Stimulated activated CD4-positive, alpha-beta T cell treated with anti-CD3 and anti-CD28 coated beads, Interleukin-1b, Interleukin-23, amount 100 ng/mL, for 48 hours (primary cell): ENCODE results near the gene TAPBP.

ENCODE experiments used
- DNase-seq: peaks from one replicate; pipeline ENCODE4 v3.0.0-alpha.2; 2020

TAPBP gene

DNA sequence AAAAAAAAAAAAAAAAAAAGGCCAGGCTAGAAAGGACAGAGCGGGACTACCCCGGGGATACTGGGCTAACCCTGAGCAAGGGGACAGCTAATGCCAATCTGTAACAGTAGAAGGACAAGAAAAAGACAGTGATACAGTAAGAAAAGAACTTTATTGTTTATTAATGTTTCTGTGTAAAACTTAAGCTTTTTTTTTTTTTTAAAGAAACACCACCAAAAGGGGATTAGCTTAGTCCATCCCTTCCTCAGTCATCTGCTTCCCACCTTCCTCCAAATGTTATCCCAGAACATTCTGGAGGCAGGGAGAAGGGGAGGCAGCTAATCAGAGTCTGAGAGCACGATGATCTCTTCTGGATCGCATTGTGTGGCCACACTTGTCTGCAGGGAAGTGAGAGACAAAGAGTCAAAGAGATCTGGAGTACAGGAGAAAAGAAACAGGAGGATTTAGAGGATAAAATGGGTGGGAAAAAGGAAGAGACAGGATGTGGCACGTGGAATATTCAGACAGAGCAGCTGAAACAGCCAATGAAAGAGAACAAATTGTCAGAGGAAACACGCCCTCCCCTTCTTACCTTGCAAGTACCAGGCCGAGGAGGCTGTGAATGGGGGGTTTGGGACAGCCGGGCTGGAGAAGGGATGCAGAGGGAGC, 4.7 kb upstream of the TAPBP start:
- no peak for DNase-seq

GRCh38 chr6:33317669-33318425, 4.0 kb upstream of the TAPBP start, which contains the start of gene ZBTB22:
TSS of gene ZBTB22 (minus strand) at chr6:33317744. CDS start at chr6:33316916, 828 bp downstream.
- DNase-seq, result peak; percentile 96

- no peak for DNase-seq
Measured at GRCh38 chr6:33317419-33317668, 3.5 kb upstream of the TAPBP start.

- DNase-seq, result no peak
Measured at GRCh38 chr6:33316603-33317418, 2.9 kb upstream of the TAPBP start.

DNA sequence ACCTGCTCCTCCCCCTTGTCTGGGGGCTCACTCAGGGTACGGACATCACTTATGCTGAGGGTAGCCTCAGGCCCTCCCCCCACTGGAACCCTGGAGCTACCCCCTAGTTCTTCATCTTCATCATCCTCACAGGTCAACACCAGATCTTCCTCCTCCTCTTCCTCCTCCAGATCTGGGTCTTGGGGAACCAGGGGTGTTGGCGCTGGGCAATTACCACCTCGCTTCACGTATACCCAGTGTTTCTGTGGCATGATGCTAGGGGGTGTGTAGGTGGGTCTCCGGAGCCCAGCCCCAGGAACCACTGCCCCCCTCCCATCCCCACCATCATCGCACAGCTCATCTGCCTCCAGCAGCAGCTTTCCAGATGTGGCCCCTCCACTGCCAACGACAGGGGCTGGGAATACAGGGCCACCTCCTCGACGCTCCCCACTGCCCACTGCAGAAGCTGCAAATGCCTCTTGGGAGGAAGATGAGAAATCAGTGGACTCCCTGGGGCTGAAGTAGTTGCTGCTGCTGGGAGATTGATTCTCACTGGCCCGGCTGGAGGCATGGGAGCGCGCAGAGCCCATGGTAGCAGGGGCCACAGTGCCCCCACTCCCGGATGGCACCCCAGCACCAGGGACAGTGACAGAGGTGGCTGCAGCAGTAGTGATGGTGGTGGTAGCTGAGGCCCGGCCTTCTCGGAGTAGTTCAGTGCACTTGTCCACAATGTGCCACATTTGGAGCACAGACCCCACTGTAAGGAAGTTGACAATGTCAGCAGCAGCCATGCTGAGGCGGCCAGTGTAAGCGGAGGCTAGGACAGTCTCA, 2.1 kb upstream of the TAPBP start:
- no peak for DNase-seq

- no peak for DNase-seq
Measured at GRCh38 chr6:33314943-33315792, 1.3 kb upstream of the TAPBP start.

DNA sequence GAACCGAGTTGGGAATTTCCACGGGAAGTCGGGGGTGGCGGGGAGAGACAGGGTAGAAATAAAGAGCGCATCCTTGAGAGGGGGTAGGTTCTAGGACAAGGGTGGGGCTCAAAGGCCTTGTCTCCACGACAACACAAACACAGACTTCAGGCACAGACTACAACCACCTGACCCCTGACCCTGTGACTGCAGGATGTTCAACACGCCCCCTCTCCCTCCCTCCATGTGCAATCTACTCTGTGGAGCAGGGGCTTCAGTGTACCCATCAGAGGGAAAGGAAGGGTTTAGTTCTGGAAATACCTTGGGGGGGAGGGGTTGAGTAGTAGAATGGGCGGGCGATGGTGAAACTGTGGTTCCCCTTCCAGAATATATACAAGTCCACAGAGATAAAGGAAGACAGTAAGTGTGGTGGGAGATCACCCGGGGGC, 651 bp upstream of the TAPBP start:
- peak; percentile 68 for DNase-seq

DNA sequence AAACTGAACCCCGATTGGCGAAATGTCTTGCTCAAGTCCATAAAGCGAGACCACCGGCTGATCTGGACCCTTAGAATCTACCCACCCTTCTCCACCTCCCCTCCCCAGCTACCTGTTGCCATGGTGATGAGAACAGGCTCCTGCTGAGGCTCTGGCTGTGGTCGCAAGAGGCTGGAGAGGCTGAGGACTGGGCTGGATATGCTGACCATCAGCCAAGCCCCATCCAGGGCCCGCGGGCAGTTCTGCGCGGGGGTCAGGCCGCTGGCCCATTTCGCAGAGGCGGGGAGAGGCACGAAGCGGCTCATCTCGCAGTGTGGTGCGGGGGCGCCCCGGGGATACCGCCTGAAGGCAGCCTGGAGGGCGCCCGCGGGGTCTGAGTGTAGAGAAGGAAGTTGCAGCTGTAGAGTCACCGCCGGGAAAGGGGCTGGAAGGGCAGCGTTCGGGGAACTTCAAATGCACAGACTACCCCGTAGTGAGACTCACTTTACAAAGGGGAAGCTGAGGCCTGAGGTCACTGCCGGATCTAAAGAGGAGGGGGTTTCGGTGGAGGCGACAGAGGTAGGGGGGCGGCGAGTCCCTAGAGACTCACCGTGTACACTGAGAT, 671 bp downstream of the TAPBP start:
- DNase-seq, result peak; percentile 40

- DNase-seq, result peak; percentile 78
Measured at GRCh38 chr6:33312361-33313104, 1.3 kb downstream of the TAPBP start.

DNA sequence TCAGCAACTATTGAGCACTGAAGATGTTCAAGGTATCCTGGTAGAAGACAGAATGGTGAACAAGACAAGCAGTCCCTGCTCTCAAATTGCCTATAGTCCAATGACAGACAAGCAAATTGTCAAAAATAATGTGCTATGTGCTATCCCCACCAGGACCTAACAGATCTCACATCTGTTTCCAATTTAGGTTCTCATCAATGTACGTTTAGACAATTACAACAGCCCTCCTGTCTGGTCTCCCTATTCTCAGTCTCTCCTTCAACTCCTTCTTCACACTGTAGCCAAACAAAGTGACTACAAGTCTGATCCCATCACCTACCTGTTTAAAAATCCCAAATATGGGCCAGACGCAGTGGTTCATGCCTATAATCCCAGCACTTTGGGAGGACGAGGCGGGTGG, 7.5 kb downstream of the TAPBP start:
- DNase-seq, result no peak

GRCh38 chr6:33305052-33305451, 8.8 kb downstream of the TAPBP start:
- DNase-seq, result no peak

GRCh38 chr6:33304216-33304615, 9.7 kb downstream of the TAPBP start:
- DNase-seq, result no peak

GRCh38 chr6:33301877-33302276, 12.0 kb downstream of the TAPBP start:
- DNase-seq, result no peak

DNA sequence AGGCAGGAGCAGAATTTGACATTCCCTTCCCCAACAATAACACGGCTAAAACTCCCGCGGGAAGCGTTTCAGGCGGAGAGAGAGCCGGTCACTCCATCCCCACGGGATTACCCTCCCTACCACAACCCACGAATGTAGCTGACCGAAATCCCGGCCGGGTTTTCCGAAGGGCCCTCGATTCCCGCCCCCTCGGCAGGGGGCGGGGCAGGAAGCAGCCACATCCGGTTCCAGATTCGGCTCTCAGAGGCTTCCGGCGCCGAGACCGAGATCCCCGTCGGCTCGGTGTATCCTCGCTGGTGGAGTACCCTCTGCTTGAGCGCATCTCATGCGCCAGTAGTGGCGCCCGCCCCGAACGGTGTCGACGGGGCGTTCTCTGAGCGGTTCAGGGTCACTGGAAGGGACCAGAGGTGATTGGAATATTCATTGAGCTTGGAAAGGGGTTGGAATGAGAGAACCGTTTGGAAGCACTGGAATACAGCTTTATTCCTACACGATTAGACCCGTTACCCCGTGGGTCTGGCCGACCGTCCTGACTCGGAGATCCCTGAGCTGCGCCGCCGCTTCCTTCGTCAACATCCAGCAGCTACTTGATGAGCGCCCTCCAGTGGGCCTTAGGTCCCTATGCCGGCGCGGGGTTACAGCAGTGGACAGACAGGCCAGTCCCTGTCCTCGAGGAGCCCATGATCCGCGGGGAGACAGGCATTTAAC, 14.5 kb downstream of the TAPBP start:
- peak; percentile 94 for DNase-seq

- peak; percentile 47 for DNase-seq
Measured at GRCh38 chr6:33298773-33299236, 15.1 kb downstream of the TAPBP start, which contains the start of gene RGL2. TSS of gene RGL2 (minus strand) at chr6:33298942. CDS start at chr6:33298610, 332 bp downstream.

DNA sequence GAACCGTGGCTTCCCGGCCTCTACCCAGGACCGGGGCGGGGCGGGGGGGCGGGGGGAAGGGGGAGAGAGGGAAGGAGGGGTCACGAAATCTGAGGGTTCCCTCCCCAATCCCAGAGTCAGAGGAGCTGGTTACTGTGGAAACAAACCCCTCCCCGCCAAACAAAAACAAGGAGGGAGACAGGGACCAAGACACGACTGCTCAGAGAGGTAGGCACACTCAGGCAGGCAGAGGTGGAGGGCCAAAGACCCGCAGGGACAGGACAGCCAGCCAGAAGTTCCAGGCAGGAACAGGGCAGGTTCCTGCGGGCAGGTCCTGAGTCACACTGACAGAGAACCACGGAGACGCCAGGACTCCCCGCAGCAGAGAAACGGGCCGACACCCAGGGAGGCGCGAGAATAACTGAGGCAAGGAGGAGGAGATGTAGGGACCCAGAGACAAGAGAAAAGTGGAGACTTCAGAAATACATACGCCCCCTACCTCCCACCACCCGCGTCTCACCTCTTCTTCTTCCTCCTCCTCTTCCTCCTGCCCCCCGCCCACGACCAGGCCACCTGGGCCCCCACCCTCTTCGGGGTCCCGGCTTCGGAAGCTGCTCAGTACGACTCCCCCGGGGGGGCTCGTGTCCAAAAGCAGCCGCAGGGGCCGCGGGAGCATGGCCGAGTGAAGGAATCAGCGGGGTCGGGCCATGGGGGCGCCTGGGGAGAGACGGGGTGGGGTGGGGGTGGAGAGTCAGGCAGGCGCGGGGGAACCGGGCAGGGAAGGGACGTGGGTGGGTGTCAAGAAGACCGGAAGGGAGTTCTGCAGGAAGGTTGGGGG, 15.7 kb downstream of the TAPBP start:
- DNase-seq, result peak; percentile 69

DNA sequence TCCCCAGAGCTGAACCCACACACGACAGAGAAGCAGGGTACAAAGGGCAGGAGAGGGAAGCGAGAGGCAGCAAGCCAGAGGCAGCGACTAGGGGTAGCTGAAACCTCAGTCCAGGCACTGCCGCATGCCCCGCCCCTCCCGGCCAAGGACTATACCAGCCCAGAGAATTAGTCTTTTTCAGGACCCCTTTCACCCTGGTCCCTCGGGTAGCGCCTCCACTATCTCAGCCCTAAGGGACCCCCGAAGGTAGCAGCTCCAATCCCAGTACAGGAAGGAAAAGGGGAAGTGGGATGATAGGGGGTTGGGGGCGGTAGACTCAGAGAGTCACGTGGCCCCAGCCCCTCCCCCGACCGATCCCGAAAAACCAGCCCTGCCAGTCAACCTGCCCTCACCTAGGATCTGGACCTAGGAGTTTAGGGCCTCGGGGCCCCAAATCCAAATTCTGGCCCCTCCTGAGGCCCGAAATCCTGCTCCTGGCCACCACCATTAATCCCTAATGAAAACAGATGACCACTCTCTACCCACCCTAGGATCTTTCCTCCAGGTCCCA, 16.4 kb downstream of the TAPBP start:
- no peak for DNase-seq

- DNase-seq, result no peak
Measured at GRCh38 chr6:33296797-33297405, 17.0 kb downstream of the TAPBP start.
